Measurements from ENCODE around the gene PIK3R2. TPM values are rescaled to one million over a fixed set of nuclear protein-coding genes. Genes with fewer than 3 reads are reported as not detected.

Gene PIK3R2
- total RNA-seq, 1 donor from 2014 or later, result 14.6 TPM

Other genes starting within 250 kb of the PIK3R2 start
- 64.3 and 72.2 TPM in 2 replicates for gene CCDC124, start 220.1 kb upstream of the PIK3R2 start, total RNA-seq
- gene KCNN1, start 186.1 kb upstream of the PIK3R2 start, total RNA-seq, result 0.20 TPM in 1 of 2 replicates, not detected in the other
- 68.1 and 80.2 TPM in 2 replicates for gene ARRDC2, start 145.0 kb upstream of the PIK3R2 start, total RNA-seq
- 128 and 131 TPM in 2 replicates for gene IL12RB1, start 66.2 kb upstream of the PIK3R2 start, total RNA-seq
- 38.9 and 39.0 TPM in 2 replicates for gene MAST3, start 55.4 kb upstream of the PIK3R2 start, total RNA-seq
- 133 and 143 TPM in 2 replicates for gene IFI30, start 20.6 kb downstream of the PIK3R2 start, total RNA-seq
- gene MPV17L2, start 40.1 kb downstream of the PIK3R2 start, total RNA-seq, result 10.3 and 11.9 TPM in 2 replicates
- gene RAB3A, start 50.9 kb downstream of the PIK3R2 start, total RNA-seq, result 3.6 and 4.8 TPM in 2 replicates
- gene PDE4C, start 73.3 kb downstream of the PIK3R2 start, total RNA-seq, result not detected in 2 replicates
- gene IQCN, start 121.3 kb downstream of the PIK3R2 start, total RNA-seq, result 3.4 and 4.6 TPM in 2 replicates
- 295 and 303 TPM in 2 replicates for gene JUND, start 128.5 kb downstream of the PIK3R2 start, total RNA-seq
- 120 and 125 TPM in 2 replicates for gene LSM4, start 169.9 kb downstream of the PIK3R2 start, total RNA-seq
- gene PGPEP1, start 187.4 kb downstream of the PIK3R2 start, total RNA-seq, result 27.6 and 29.2 TPM in 2 replicates
- 0.78 TPM in 1 of 2 replicates, not detected in the other for gene GDF15, start 233.0 kb downstream of the PIK3R2 start, total RNA-seq
- gene LRRC25, start 244.5 kb downstream of the PIK3R2 start, total RNA-seq, result not detected in 2 replicates

All from T-helper 1 cell treated with Interleukin-12 subunit alpha and Interleukin-12 subunit beta and Interleukin-4 antibody, amounts not matched to agents 30 ng/mL and 1 ng/mL, for 36 hours (primary cell).